Nephron progenitor cell (in vitro differentiated cells): Measurements from ENCODE around the gene GPC5.

ENCODE experiments used
- DNase-seq: peaks from one replicate; pipeline ENCODE4 v3.0.0; 2021
- H3K27ac Mint-ChIP-seq: 2 replicates; pipeline ENCODE4 v1.8.0; 2021; ENCODE audit warnings: mild to moderate bottlenecking, moderate library complexity, mixed read lengths
- H3K27me3 Mint-ChIP-seq: 2 replicates; pipeline ENCODE4 v1.8.0; 2021; ENCODE audit warnings: mild to moderate bottlenecking, low read depth, mixed read lengths; ENCODE audit not compliant: poor library complexity
- H3K36me3 Mint-ChIP-seq: 2 replicates; pipeline ENCODE4 v1.8.0; 2021; ENCODE audit warnings: low read depth, mixed read lengths
- H3K4me1 Mint-ChIP-seq: 2 replicates; pipeline ENCODE4 v1.8.0; 2021; ENCODE audit warnings: mixed read lengths
- H3K4me3 Mint-ChIP-seq: 2 replicates; pipeline ENCODE4 v1.8.0; 2021; ENCODE audit warnings: mild to moderate bottlenecking, moderate library complexity, mixed read lengths
- H3K9me3 Mint-ChIP-seq: 2 replicates; pipeline ENCODE4 v1.8.0; 2021; ENCODE audit warnings: mild to moderate bottlenecking, moderate library complexity, mixed read lengths
- TF ChIP-seq, protein P1 (sequence below): fragments of 200-600 bp; sonication (generic); IDR thresholded peaks from 2 replicates; pipeline ENCODE4 v1.5.0; 2021; ENCODE audit warnings: antibody characterized with exemption

GPC5 gene

GRCh38 chr13:91948736-91949135, 550.3 kb downstream of the GPC5 start:
- no peaks in the 10 kb centered on the region for H3K27me3 Mint-ChIP-seq
- no peak overlapping the region for H3K27ac Mint-ChIP-seq
- no peaks in the 10 kb centered on the region for H3K36me3 Mint-ChIP-seq
- no peak overlapping the region for H3K4me3 Mint-ChIP-seq
- H3K9me3 Mint-ChIP-seq, result no peaks in the 10 kb centered on the region
- H3K4me1 Mint-ChIP-seq, result no peaks in the 10 kb centered on the region
- TF ChIP-seq, protein P1, sequence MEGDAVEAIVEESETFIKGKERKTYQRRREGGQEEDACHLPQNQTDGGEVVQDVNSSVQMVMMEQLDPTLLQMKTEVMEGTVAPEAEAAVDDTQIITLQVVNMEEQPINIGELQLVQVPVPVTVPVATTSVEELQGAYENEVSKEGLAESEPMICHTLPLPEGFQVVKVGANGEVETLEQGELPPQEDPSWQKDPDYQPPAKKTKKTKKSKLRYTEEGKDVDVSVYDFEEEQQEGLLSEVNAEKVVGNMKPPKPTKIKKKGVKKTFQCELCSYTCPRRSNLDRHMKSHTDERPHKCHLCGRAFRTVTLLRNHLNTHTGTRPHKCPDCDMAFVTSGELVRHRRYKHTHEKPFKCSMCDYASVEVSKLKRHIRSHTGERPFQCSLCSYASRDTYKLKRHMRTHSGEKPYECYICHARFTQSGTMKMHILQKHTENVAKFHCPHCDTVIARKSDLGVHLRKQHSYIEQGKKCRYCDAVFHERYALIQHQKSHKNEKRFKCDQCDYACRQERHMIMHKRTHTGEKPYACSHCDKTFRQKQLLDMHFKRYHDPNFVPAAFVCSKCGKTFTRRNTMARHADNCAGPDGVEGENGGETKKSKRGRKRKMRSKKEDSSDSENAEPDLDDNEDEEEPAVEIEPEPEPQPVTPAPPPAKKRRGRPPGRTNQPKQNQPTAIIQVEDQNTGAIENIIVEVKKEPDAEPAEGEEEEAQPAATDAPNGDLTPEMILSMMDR, result no peak
- no peak for DNase-seq

GRCh38 chr13:91950803-91951202, 552.4 kb downstream of the GPC5 start:
- no peak overlapping the region for H3K4me3 Mint-ChIP-seq
- no peaks in the 10 kb centered on the region for H3K36me3 Mint-ChIP-seq
- DNase-seq, result no peak
- no peaks in the 10 kb centered on the region for H3K27me3 Mint-ChIP-seq
- no peak overlapping the region for H3K27ac Mint-ChIP-seq
- TF ChIP-seq, protein P1, result no peak
- H3K4me1 Mint-ChIP-seq, result no peaks in the 10 kb centered on the region
- H3K9me3 Mint-ChIP-seq, result no peaks in the 10 kb centered on the region

- DNase-seq, result no peak
- TF ChIP-seq, protein P1, result no peak
- no peaks in the 10 kb centered on the region for H3K27me3 Mint-ChIP-seq
- no peaks in the 10 kb centered on the region for H3K4me1 Mint-ChIP-seq
- H3K9me3 Mint-ChIP-seq, result peaks cover 6% of the 10 kb centered on the region
- H3K4me3 Mint-ChIP-seq, result no peak overlapping the region
- H3K27ac Mint-ChIP-seq, result no peak overlapping the region
- H3K36me3 Mint-ChIP-seq, result no peaks in the 10 kb centered on the region
Observed at GRCh38 chr13:91955546-91956355, 557.3 kb downstream of the GPC5 start.

DNA sequence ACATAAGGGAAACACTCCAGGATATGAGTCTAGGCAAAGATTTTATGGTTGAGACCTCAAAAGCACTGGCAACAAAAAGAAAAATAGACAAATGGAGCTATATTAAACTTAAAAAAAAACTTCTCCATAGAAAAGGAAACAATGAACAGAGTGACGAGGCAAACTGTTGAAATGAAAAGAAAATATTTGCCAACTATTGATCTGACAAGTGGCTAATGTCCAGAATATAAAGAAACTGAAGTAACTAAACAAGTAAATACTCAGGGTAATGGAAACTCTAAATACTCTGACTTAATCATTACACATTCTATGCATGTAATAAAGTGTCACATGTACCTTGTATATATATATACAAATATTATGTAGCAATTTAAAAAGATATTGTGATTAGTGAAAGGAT, 562.5 kb downstream of the GPC5 start:
- peaks cover 11% of the 10 kb centered on the region for H3K9me3 Mint-ChIP-seq
- H3K27ac Mint-ChIP-seq, result no peak overlapping the region
- no peaks in the 10 kb centered on the region for H3K36me3 Mint-ChIP-seq
- TF ChIP-seq, protein P1, result no peak
- DNase-seq, result no peak
- H3K4me3 Mint-ChIP-seq, result no peak overlapping the region
- no peaks in the 10 kb centered on the region for H3K4me1 Mint-ChIP-seq
- H3K27me3 Mint-ChIP-seq, result no peaks in the 10 kb centered on the region

- no peak for DNase-seq
- no peak overlapping the region for H3K4me3 Mint-ChIP-seq
- H3K4me1 Mint-ChIP-seq, result no peaks in the 10 kb centered on the region
- TF ChIP-seq, protein P1, result no peak
- peaks cover 11% of the 10 kb centered on the region for H3K9me3 Mint-ChIP-seq
- no peak overlapping the region for H3K27ac Mint-ChIP-seq
- H3K27me3 Mint-ChIP-seq, result no peaks in the 10 kb centered on the region
- no peaks in the 10 kb centered on the region for H3K36me3 Mint-ChIP-seq
Observed at GRCh38 chr13:91962946-91963345, 564.5 kb downstream of the GPC5 start.

DNA sequence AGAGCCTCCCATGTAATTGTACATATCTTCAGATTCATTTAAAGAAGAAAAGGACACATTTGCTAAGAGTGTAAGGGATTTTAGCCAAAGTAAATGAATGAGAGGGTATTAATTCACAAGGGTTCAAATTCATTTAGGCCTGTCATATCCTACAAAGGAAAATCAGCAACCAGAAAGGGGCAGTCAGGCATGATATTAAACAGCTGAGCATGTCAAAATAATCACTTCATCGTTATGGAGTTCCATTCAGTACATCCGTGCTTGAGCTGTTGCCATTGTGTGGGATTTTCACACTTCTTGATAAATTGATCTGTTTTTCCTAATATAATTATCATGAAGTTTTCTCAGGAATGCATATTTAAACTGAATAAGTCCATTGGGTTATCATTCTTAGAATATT, 567.1 kb downstream of the GPC5 start:
- H3K4me1 Mint-ChIP-seq, result no peaks in the 10 kb centered on the region
- H3K4me3 Mint-ChIP-seq, result no peak overlapping the region
- TF ChIP-seq, protein P1, result no peak
- H3K36me3 Mint-ChIP-seq, result no peaks in the 10 kb centered on the region
- no peaks in the 10 kb centered on the region for H3K27me3 Mint-ChIP-seq
- no peak for DNase-seq
- no peak overlapping the region for H3K27ac Mint-ChIP-seq
- peaks cover 8% of the 10 kb centered on the region for H3K9me3 Mint-ChIP-seq
